ENCODE results near the gene PRKCI.
"Not testable (repeated sequence)": the region's sequence is repeated elsewhere in the genome, so short reads cannot be mapped to it uniquely, and the experiment has no call there.

Gene PRKCI

DNA sequence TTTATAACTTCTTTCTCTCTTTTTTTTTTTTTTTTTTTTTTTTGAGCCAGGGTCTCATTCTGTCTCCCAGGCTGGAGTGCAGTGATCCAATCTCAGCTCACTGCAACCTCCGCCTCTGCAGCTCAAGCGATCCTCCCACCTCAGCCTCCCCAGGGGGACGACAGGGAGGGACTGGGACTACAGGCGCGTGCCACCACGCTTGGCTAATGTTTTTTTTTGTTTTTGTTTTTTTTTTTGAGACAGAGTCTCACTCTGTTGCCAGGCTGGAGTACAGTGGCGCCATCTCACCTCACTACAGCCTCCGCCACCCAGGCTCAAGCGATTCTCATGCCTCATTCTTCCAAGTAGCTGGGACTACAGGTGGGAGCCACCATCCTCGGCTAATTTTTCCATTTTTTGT lies 17.7 kb upstream of the PRKCI start:
- TF ChIP-seq, protein P1, sequence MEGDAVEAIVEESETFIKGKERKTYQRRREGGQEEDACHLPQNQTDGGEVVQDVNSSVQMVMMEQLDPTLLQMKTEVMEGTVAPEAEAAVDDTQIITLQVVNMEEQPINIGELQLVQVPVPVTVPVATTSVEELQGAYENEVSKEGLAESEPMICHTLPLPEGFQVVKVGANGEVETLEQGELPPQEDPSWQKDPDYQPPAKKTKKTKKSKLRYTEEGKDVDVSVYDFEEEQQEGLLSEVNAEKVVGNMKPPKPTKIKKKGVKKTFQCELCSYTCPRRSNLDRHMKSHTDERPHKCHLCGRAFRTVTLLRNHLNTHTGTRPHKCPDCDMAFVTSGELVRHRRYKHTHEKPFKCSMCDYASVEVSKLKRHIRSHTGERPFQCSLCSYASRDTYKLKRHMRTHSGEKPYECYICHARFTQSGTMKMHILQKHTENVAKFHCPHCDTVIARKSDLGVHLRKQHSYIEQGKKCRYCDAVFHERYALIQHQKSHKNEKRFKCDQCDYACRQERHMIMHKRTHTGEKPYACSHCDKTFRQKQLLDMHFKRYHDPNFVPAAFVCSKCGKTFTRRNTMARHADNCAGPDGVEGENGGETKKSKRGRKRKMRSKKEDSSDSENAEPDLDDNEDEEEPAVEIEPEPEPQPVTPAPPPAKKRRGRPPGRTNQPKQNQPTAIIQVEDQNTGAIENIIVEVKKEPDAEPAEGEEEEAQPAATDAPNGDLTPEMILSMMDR (IDR thresholded peaks at IDR 0.05; ENCODE audit: low read depth, low read length, missing control alignments): no peak
- DNase-seq (ENCODE audit: low read depth): no peak
- H3K4me3 ChIP-seq (ENCODE audit: low read depth, low read length): no peak overlapping the region

DNA sequence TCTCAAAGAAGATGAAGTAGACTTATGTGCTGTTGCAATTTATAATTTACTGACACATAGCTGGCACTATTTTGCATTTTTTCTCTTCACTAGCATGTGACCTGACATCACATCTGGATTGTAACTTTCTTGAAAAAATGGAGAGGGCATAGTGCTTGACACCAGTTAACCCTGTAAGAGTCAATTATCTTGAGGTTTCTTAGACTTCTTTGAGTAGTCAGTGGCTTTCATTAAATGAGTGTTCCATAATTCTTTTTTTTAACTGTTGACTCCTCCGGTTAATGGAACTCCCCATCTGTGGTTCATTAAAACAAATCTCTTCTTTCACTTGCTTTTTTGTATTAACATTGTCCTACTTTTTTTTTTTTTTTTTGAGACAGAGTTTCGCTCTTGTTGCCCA lies 16.9 kb upstream of the PRKCI start:
- TF ChIP-seq, protein P1 (IDR thresholded peaks at IDR 0.05; ENCODE audit: low read depth, low read length, missing control alignments): no peak
- no peak for DNase-seq (ENCODE audit: low read depth)
- no peak overlapping the region for H3K4me3 ChIP-seq (ENCODE audit: low read depth, low read length)

DNA sequence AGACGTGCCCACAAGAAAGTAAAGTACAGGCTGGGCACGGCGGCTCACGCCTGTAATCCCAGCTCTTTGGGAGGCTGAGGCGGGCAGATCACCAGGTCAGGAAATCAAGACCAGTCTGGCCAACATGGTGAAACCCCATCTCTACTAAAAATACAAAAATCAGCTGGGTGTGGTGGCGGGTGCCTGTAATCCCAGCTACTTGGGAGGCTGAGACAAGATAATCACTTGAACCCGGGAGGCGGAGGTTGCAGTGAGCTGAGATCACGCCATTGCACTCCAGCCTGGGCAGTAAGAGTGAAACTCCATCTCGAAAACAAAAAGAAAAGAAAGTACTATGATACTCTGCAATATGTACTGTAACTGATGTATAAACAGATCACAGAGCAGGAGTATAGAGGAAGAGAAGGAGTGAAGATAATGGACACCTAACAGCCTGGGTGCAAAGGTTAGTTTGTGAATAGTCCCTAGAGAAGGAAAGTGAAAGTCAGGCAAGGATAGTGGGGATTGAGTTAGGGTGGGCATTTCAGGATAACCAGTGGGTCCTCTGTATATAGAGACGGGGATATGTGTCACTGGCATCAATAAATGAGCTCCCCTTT lies 16.0 kb upstream of the PRKCI start:
- DNase-seq (ENCODE audit: low read depth): not testable (repeated sequence)

DNA sequence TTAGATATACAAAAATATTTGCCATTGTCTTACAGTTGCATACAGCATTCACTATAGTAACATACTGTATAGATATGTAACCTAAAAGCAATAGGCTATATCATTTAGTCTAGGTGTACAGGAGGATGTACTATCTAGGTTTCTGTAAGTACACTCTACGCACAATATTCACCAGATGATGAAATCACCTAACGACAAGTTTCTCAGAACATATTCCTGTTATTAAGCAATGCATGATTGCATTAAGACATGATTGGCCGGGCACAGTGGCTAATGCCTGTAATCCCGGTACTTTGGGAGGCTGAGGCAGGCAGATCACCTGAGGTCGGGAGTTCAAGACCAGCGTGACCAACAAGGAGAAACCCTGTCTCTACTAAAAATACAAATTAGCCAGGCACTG lies 14.5 kb upstream of the PRKCI start:
- TF ChIP-seq, protein P1 (IDR thresholded peaks at IDR 0.05; ENCODE audit: low read depth, low read length, missing control alignments): no peak
- no peak overlapping the region for H3K4me3 ChIP-seq (ENCODE audit: low read depth, low read length)
- no peak for DNase-seq (ENCODE audit: low read depth)

More for the DNA sequence above, 16.0 kb upstream of the PRKCI start:
- not testable (repeated sequence) for H3K4me3 ChIP-seq (ENCODE audit: low read depth, low read length)

DNA sequence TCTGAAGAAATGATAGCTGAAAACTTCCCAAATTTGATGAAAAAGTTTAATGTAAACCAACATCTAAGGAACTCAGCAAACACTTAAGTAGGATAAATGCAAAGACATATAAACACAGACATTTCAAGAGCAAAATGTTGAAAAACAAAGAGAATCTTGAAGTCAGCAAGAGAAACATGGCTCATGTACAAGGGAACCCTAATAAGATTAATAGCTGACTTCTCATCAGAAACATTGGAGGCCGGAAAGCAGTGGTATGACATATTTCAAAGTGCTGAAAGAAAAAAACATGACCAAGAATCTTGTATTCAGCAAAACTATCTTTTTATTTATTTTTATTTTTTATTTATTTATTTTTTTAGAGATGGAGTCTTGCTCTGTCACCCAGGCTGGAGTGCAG lies 10.6 kb upstream of the PRKCI start:
- DNase-seq (ENCODE audit: low read depth): no peak
- TF ChIP-seq, protein P1 (IDR thresholded peaks at IDR 0.05; ENCODE audit: low read depth, low read length, missing control alignments): no peak
- H3K4me3 ChIP-seq (ENCODE audit: low read depth, low read length): no peak overlapping the region

DNA sequence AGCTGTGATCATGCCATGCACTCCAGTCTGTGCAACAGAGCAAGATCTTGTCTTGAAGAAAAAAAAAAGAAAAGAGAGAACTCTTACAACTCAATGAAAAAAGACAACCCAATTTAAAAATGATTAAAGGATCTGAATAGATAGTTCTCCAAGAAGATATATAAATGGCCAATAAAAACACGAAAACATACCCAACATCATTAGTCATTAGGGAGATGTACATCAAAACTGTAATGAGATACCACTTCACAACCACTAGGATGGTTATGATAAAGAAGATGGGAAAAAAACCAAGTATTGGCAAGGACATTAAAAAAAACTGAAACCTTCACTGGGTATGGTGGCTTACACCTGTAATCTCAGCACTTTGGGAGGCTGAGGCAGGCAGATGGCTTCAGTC lies 2.4 kb upstream of the PRKCI start:
- TF ChIP-seq, protein P1 (IDR thresholded peaks at IDR 0.05; ENCODE audit: low read depth, low read length, missing control alignments): no peak
- H3K4me3 ChIP-seq (ENCODE audit: low read depth, low read length): no peak overlapping the region
- no peak for DNase-seq (ENCODE audit: low read depth)

DNA sequence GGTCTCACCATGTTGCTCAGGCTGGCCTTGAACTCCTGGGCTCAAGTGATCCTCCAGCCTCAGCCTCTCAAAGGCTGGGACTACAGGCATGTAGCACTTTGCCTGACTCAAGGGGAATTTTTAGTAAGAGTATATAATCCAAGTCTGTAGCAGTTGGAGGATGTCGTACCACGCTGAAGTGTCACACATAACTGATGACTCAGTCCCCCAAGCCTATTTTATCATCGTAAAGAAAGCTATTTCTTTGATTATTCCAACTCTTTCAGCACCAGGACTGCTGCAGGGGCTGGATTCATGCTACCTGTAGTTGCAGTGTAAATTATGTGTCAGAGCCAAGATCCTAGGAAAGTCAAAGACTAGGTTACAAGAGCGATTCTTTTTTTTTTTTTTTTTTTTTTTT lies 1.4 kb upstream of the PRKCI start:
- DNase-seq (ENCODE audit: low read depth): no peak
- TF ChIP-seq, protein P1 (IDR thresholded peaks at IDR 0.05; ENCODE audit: low read depth, low read length, missing control alignments): no peak
- no peak overlapping the region for H3K4me3 ChIP-seq (ENCODE audit: low read depth, low read length)

All from GM12864 (cell line).